22Rv1 (cell line): ENCODE results near the gene TPMT.

Experiments used
- H3K27ac ChIP-seq: fragments of 450-650 bp; 2 replicates; pipeline ENCODE4 v1.5.1; 2017
- ZFX ChIP-seq: fragments of 450-650 bp; IDR thresholded peaks from 2 replicates; pipeline ENCODE4 v1.6.1; 2017; ENCODE audit warnings: antibody characterized with exemption, borderline replicate concordance
- TF ChIP-seq, protein P1 (sequence below): fragments of 450-650 bp; IDR thresholded peaks from 2 replicates; pipeline ENCODE4 v1.5.1; 2017; ENCODE audit warnings: mild to moderate bottlenecking

The TPMT gene

DNA sequence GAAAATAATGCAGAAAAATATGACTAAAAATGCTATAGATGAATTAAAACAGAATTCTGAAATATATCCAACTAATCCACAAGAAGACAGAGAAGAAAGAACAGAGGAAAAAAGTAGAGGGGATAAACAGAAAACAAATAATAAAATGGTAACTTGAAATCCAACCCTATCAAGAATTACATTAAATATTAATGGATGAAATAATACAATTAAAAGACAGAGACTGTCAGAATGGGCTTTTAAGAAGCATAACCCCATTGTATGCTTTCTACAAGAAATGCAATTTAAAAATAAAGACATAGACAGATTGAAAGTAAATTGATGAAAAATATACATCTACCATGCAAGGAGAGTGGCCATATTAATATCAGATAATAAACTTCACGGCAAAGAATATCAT lies 47.8 kb downstream of the TPMT start:
- H3K27ac ChIP-seq, result no peak overlapping the region
- no peak for TF ChIP-seq ZFX
- TF ChIP-seq, protein P1, sequence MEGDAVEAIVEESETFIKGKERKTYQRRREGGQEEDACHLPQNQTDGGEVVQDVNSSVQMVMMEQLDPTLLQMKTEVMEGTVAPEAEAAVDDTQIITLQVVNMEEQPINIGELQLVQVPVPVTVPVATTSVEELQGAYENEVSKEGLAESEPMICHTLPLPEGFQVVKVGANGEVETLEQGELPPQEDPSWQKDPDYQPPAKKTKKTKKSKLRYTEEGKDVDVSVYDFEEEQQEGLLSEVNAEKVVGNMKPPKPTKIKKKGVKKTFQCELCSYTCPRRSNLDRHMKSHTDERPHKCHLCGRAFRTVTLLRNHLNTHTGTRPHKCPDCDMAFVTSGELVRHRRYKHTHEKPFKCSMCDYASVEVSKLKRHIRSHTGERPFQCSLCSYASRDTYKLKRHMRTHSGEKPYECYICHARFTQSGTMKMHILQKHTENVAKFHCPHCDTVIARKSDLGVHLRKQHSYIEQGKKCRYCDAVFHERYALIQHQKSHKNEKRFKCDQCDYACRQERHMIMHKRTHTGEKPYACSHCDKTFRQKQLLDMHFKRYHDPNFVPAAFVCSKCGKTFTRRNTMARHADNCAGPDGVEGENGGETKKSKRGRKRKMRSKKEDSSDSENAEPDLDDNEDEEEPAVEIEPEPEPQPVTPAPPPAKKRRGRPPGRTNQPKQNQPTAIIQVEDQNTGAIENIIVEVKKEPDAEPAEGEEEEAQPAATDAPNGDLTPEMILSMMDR, result no peak

DNA sequence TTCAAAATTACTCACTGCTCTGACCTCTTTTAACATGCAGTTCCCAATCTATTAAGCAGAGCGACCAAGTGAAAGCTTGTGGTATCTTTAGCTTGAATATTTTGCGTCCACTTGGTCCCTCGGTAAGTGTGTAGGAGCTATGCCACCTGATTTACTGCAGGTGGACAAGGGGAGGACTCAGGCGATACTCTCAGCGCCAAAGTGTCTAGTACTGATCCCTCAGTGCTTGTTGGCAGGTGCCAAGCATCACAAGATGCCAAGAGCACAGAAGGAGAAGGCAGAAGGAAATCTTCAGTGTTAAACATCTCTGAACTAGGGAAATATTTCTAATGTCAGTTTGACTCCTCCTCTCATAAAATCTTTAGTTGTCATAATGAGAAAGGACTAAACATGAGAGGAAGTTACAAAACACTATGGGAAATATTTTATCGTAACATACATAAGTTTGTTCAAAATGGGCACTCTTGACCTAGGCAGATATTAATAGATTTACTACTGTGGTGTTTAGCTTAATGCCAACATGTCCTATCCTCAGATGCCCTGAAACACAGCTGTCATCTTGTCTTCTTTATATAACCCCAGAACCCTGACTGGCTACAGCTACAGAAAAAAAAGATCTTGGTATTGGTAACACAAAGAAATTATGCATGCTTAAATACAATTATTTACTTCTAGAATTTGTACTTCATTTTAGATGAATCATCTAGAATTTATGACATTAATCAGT lies 51.9 kb downstream of the TPMT start:
- TF ChIP-seq ZFX, result no peak
- no peak overlapping the region for H3K27ac ChIP-seq

DNA sequence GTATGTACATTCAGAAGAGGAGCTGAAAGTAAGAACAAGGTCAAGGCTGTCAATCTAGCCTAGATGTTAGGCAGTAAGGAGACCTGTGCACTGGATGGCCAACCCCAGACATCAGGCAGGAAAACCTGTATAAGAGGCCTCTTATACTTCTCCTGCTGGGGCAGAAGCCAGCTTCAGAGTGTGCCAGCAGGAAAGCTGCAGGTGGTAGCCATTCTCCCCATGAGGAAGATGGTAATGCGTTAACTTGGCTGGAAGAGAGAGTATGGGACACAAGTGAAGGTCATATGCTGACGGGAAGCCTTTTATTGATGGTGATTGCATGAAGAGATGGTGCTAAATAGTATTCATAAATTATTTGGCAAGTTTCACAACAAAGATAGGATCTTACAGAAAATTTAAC lies 53.0 kb downstream of the TPMT start:
- no peak for TF ChIP-seq ZFX
- TF ChIP-seq, protein P1, result no peak
- H3K27ac ChIP-seq, result no peak overlapping the region

DNA sequence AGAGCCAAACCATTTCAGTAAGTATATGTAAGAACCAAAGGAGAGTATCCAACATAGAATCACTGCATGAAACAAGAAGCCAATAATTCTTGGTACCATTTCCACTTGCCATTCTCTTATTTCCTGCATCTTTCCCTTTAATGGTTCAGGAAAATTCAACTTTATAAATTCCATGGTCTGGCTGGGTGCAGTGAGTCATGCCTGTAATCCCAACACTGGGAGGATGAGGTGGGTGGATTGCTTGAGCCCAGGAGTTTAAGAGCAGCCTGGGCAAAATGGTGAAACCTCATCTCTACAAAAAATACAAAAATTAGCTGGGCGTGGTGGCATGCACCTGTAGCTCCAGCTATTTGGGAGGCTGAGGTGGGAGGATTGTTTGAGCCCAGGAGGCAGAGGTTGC lies 53.6 kb downstream of the TPMT start:
- H3K27ac ChIP-seq, result no peak overlapping the region
- TF ChIP-seq, protein P1, result no peak
- no peak for TF ChIP-seq ZFX

DNA sequence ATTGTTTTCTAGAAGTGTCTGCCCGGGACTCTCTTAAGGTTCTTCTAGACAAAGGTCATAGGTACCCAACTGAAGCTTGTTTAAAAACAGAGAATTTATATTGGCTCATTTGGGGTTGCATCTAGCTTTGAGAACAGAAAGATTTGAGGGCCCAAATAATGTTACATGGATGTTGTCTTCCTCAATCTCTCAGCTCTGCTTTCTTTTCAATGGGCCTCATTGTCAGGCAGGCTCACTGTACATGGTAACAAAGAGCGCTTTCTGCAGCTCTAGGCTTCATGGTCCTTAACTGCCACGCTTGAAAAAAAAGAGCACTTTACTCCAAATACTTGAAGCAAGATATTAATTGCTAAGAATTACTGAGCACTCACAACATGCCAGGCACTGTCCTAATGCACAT lies 54.6 kb downstream of the TPMT start:
- TF ChIP-seq, protein P1, result no peak
- TF ChIP-seq ZFX, result no peak
- no peak overlapping the region for H3K27ac ChIP-seq

DNA sequence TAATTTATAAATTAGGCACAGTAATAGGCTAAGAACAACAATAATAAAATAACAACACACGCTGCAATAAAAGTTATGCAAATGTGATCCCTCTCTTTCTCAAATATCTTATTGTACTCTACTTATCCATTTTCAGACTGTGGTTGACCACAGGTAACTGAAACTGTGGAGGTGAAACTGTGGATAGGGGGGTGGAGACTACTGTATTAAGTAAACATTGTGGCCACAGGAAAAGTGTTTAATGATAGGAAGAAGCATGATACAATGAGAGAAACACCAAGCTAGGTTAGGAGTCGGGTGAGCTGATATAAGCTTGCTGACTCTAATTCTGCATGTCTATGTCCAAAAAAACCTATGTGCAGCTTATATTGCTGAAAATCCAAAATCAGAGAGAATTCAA lies 55.4 kb downstream of the TPMT start:
- TF ChIP-seq, protein P1, result no peak
- TF ChIP-seq ZFX, result no peak
- H3K27ac ChIP-seq, result no peak overlapping the region

DNA sequence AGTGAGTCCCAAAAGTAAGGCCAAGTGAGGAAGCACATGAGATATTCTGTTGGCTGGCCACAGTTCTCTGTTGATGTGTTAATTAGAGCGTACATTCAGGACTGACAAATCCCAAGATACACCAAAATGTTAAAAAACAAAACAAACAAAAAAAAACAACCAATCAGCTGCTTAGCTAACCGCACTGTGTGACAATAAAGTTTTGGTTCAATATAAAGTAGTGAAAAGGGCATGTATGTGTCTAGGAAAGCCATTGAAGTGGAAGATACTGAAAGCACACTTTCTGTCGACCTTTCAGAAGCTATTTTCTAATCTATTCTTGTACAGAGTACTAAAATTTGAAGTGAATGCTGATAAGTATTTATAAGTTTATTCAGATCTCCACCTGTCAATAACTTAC lies 58.5 kb downstream of the TPMT start:
- no peak overlapping the region for H3K27ac ChIP-seq
- TF ChIP-seq, protein P1, result no peak
- no peak for TF ChIP-seq ZFX

DNA sequence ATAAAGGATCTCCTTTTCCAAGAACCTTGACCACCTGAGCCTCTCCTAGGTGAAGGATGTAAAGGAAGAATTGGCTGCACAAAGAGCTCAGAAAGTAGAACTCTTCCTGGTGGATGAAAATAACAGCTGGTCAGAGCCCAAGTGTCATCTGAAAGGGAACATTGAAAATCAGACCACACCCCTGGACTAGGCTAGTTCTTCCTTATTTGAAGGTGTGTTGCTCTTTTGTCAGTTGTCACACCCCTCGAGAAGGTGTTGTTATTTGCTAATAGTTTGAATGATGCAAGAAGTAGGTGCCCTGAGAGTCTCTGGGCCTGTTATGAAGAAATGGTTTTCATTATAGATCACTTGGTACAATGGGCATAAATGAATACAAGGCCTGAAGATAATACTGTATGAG lies 63.5 kb downstream of the TPMT start:
- no peak overlapping the region for H3K27ac ChIP-seq
- TF ChIP-seq ZFX, result no peak
- TF ChIP-seq, protein P1, result no peak
